Fibroblast of lung (primary cell): Measurements from ENCODE around the gene SCTR.

ENCODE experiments used
- EZH2 ChIP-seq: IDR thresholded peaks from 2 replicates; pipeline ENCODE4 v1.5.1; 2012; ENCODE audit warnings: low read length, control low read depth, mild to moderate bottlenecking; ENCODE audit errors: missing control alignments
- TF ChIP-seq, protein P1 (sequence below), 2 donors: IDR thresholded peaks in 1 of 2; conservative IDR thresholded peaks in 1 of 2; 1 replicate in 1 of 2; 2 replicates in 1 of 2; pipeline ENCODE4 v1.5.1; 2011 to 2012; ENCODE audit warnings: low read length in 2 of 2, control low read depth in 1 of 2, inconsistent platforms in 1 of 2, low read depth in 1 of 2, mild to moderate bottlenecking in 1 of 2

DNA sequence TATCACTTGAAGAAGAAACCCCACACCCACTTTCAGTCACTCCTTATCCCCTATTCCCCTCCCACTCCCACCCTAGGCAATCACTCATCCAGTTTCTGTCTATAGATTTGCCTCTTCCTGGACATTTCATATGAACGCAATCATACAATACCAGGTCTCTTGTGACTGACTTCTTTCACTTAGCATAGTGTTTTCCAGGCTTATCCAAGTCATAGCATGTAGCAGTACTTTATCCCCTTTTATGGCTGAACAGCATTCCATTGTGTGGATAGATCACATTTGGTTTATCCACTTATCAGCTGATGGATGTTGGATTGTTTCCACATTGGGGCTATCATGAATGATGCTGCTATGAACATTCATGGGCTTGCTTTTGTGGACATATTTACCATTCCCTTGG, 26.6 kb upstream of the SCTR start:
- TF ChIP-seq, protein P1, sequence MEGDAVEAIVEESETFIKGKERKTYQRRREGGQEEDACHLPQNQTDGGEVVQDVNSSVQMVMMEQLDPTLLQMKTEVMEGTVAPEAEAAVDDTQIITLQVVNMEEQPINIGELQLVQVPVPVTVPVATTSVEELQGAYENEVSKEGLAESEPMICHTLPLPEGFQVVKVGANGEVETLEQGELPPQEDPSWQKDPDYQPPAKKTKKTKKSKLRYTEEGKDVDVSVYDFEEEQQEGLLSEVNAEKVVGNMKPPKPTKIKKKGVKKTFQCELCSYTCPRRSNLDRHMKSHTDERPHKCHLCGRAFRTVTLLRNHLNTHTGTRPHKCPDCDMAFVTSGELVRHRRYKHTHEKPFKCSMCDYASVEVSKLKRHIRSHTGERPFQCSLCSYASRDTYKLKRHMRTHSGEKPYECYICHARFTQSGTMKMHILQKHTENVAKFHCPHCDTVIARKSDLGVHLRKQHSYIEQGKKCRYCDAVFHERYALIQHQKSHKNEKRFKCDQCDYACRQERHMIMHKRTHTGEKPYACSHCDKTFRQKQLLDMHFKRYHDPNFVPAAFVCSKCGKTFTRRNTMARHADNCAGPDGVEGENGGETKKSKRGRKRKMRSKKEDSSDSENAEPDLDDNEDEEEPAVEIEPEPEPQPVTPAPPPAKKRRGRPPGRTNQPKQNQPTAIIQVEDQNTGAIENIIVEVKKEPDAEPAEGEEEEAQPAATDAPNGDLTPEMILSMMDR (conservative IDR thresholded peaks at IDR 0.05 in 1 of 2, IDR thresholded peaks at IDR 0.05 in 1 of 2; ENCODE audit: low read depth in 1 of 2, low read length in 2 of 2): no peak
- no peak for TF ChIP-seq EZH2
